ENCODE measurements around the gene CCDC178.
"Not testable (repeated sequence)": the region's sequence is repeated elsewhere in the genome, so short reads cannot be mapped to it uniquely, and the experiment has no call there.

CCDC178 gene

GRCh38 chr18:32975501-32975900 is 465.0 kb downstream of the CCDC178 start:
- DNase-seq, result no peak

- DNase-seq, result no peak
These were observed 465.4 kb downstream of the CCDC178 start for GRCh38 chr18:32975163-32975436.

GRCh38 chr18:32974421-32975162 is 465.9 kb downstream of the CCDC178 start:
- no peak for DNase-seq

- no peak for DNase-seq
These were observed 472.3 kb downstream of the CCDC178 start for GRCh38 chr18:32968248-32968647.

- no peak for DNase-seq
These were observed 474.4 kb downstream of the CCDC178 start for GRCh38 chr18:32966141-32966540.

- DNase-seq, result no peak
These were observed 479.0 kb downstream of the CCDC178 start for GRCh38 chr18:32961538-32961937.

GRCh38 chr18:32958746-32959145 is 481.8 kb downstream of the CCDC178 start:
- DNase-seq, result no peak

- no peak for DNase-seq
These were observed 483.8 kb downstream of the CCDC178 start for GRCh38 chr18:32956591-32957315.

- not testable (repeated sequence) for DNase-seq
These were observed 488.2 kb downstream of the CCDC178 start for GRCh38 chr18:32952318-32952717.

- DNase-seq, result no peak
These were observed 502.9 kb downstream of the CCDC178 start for GRCh38 chr18:32937597-32937996.

GRCh38 chr18:32937066-32937465 is 503.5 kb downstream of the CCDC178 start:
- no peak for DNase-seq

- DNase-seq, result no peak
These were observed 506.3 kb downstream of the CCDC178 start for GRCh38 chr18:32934201-32934600.

- no peak for DNase-seq
These were observed 509.7 kb downstream of the CCDC178 start for GRCh38 chr18:32930695-32931301.

GRCh38 chr18:32929213-32929612 is 511.3 kb downstream of the CCDC178 start:
- DNase-seq, result no peak

- DNase-seq, result no peak
These were observed 517.5 kb downstream of the CCDC178 start for GRCh38 chr18:32922951-32923430.

GRCh38 chr18:32920796-32921787 is 519.4 kb downstream of the CCDC178 start:
- DNase-seq, result peak; percentile 63

- DNase-seq, result peak; percentile 81
These were observed 520.7 kb downstream of the CCDC178 start for GRCh38 chr18:32919799-32920198.

- DNase-seq, result no peak
These were observed 521.8 kb downstream of the CCDC178 start for GRCh38 chr18:32918692-32919250.

- DNase-seq, result no peak
These were observed 525.0 kb downstream of the CCDC178 start for GRCh38 chr18:32915516-32915915.

GRCh38 chr18:32911660-32912284 is 528.7 kb downstream of the CCDC178 start:
- DNase-seq, result no peak

GRCh38 chr18:32910694-32911296 is 529.7 kb downstream of the CCDC178 start:
- peak; percentile 58 for DNase-seq
